K562 (cell line): ENCODE results near the gene SULT1A2. TPM values are rescaled to one million over a fixed set of nuclear protein-coding genes. Genes with fewer than 3 reads are reported as not detected.

Experiments used
- ATAC-seq: fragments of 200-7000 bp; cut with Tn5 transposase; 3 replicates; pipeline ENCODE4 v1.9.1; 2020; ENCODE audit warnings: moderate library complexity
- BruUV-seq: library from RNA; stranded (reverse); fragments of 400-500 nt; replicated peaks from 2 replicates; lab custom pipeline; 2021; lab: Mats Ljungman, UMichigan
- CTCF ChIA-PET: fragments of 300-600 bp; formaldehyde crosslinking; extraction: SDS; loops from one replicate; lab custom pipeline; 2021; ENCODE audit warnings: low intra/inter-chr PET ratio; lab: Yijun Ruan, JAX
- POLR2A ChIA-PET: fragments of 300-600, 350-650 bp; sonication (Branson Sonifier 250); formaldehyde crosslinking; extraction: SDS; loops from one replicate; lab custom pipeline; 2021; ENCODE audit warnings: antibody characterized with exemption, inconsistent platforms; lab: Yijun Ruan, JAX
- DNase-seq, 4 experiments: peaks; one replicate each; pipeline versions ENCODE4 v3.0.0 to v3.0.0-alpha.2; 2011 to 2018; ENCODE audit warnings: low spot score in 3 of 4, mixed read lengths in 3 of 4; ENCODE audit errors: extremely low read depth in 1 of 4
- FAIRE-seq: peaks from 2 replicates; lab custom pipeline; 2011; peaks lifted over from hg19 to GRCh38; lab: Jason Lieb, UNC
- H2AFZ ChIP-seq: 2 replicates; pipeline ENCODE4 v1.6.0; 2011; ENCODE audit warnings: low read depth, low read length, control low read depth, inconsistent platforms
- H3K27ac ChIP-seq: fragments of 200-600 bp; 3 replicates; pipeline ENCODE4 v1.8.0; 2011; ENCODE audit warnings: low read depth, mild to moderate bottlenecking, control low read depth, inconsistent platforms, low read length, moderate library complexity, mixed read lengths; ENCODE audit errors: extremely low read depth
- H3K27me3 ChIP-seq, 2 experiments: fragments of 300-600 bp in 1 of 2; 2 replicates in 1 of 2; 3 replicates in 1 of 2; pipeline versions ENCODE4 v1.6.0 to v1.8.0; 2011; ENCODE audit warnings: inconsistent platforms in 2 of 2, low read length in 2 of 2, mild to moderate bottlenecking in 1 of 2, mixed read lengths in 1 of 2, moderate library complexity in 1 of 2; ENCODE audit not compliant: control insufficient read depth in 2 of 2, insufficient read depth in 2 of 2
- H3K36me3 ChIP-seq: fragments of 300-600 bp; 3 replicates; pipeline ENCODE4 v1.8.0; 2011; ENCODE audit warnings: mild to moderate bottlenecking, low read length, inconsistent platforms; ENCODE audit not compliant: control insufficient read depth, insufficient read depth
- H3K4me1 ChIP-seq, 2 experiments: fragments of 200-600 bp in 1 of 2; replicated peaks in 1 of 2; 2 replicates in 1 of 2; 3 replicates in 1 of 2; pipeline versions ENCODE4 v1.5.1 to v1.8.0; 2011; ENCODE audit warnings: inconsistent platforms in 2 of 2, low read length in 2 of 2, mild to moderate bottlenecking in 1 of 2, mixed read lengths in 1 of 2, moderate library complexity in 1 of 2; ENCODE audit not compliant: control insufficient read depth in 2 of 2, insufficient read depth in 2 of 2
- H3K4me2 ChIP-seq: 2 replicates; pipeline ENCODE4 v1.6.1; 2011; ENCODE audit warnings: low read length, control low read depth, inconsistent platforms, mixed read lengths; ENCODE audit not compliant: insufficient read depth
- H3K4me3 ChIP-seq: fragments of 200-600 bp; sonication (generic), shearing (Covaris generic); 2 replicates; pipeline ENCODE4 v1.5.1; 2016; ENCODE audit warnings: control low read depth, inconsistent platforms
- H3K79me2 ChIP-seq: fragments of 200-600 bp; 3 replicates; pipeline ENCODE4 v1.8.0; 2011; ENCODE audit warnings: low read length, inconsistent platforms; ENCODE audit not compliant: control insufficient read depth, insufficient read depth
- H3K9ac ChIP-seq, 2 experiments: 2 replicates each; pipeline versions ENCODE4 v1.6.0 to v1.6.1; 2011; ENCODE audit warnings: low read depth in 2 of 2, low read length in 2 of 2, control low read depth in 1 of 2, inconsistent platforms in 1 of 2, mild to moderate bottlenecking in 1 of 2, mixed read lengths in 1 of 2; ENCODE audit not compliant: insufficient read depth in 1 of 2
- H3K9me1 ChIP-seq: one replicate; pipeline ENCODE4 v1.6.0; 2011; ENCODE audit warnings: inconsistent platforms, mild to moderate bottlenecking, low read length, moderate library complexity; ENCODE audit not compliant: control insufficient read depth, insufficient read depth
- H3K9me3 ChIP-seq: replicated peaks from 2 replicates; pipeline ENCODE4 v1.5.1; 2011; ENCODE audit warnings: low read depth, low read length, inconsistent platforms; ENCODE audit not compliant: control insufficient read depth, insufficient read depth
- H4K20me1 ChIP-seq: replicated peaks from 2 replicates; pipeline ENCODE4 v1.6.1; 2011; ENCODE audit warnings: low read length, inconsistent platforms, mixed read lengths; ENCODE audit not compliant: control insufficient read depth, insufficient read depth
- ATF2 ChIP-seq: sonication (generic); formaldehyde crosslinking; IDR thresholded peaks from 2 replicates; pipeline ENCODE4 v1.8.1; 2022; ENCODE audit warnings: missing genetic modification reagents
- IRF2 ChIP-seq: sonication (generic); formaldehyde crosslinking; IDR thresholded peaks from 2 replicates; pipeline ENCODE4 v1.8.1; 2022; ENCODE audit warnings: mild to moderate bottlenecking, missing genetic modification reagents
- PML ChIP-seq: IDR thresholded peaks from 2 replicates; pipeline ENCODE4 v1.6.1; 2012; ENCODE audit warnings: low read length, inconsistent platforms
- POLR2AphosphoS2 ChIP-seq: IDR thresholded peaks from 2 replicates; pipeline ENCODE4 v1.6.1; 2012; ENCODE audit warnings: low read length, improper control_type of control experiment
- RAD51 ChIP-seq: fragments of 450-650 bp; IDR thresholded peaks from 2 replicates; pipeline ENCODE4 v1.7.1; 2016; ENCODE audit warnings: low read depth, mild to moderate bottlenecking, borderline replicate concordance
- TCF15 ChIP-seq: fragments of 250-450 bp; sonication (Bioruptor Pico); IDR thresholded peaks from 2 replicates; pipeline ENCODE4 v1.8.0; 2022; ENCODE audit warnings: moderate library complexity, mild to moderate bottlenecking, inconsistent platforms
- ZBTB11 ChIP-seq, 3 experiments: fragments of 200-800 bp in 1 of 3; fragments of 250-450 bp in 1 of 3; fragments of 450-650 bp in 1 of 3; sonication (Bioruptor Pico) in 1 of 3; sonication (Bioruptor generic) in 1 of 3; formaldehyde crosslinking in 1 of 3; IDR thresholded peaks; 2 replicates each; pipeline versions ENCODE4 v1.6.1 to v1.8.0; 2016 to 2022; ENCODE audit warnings: mild to moderate bottlenecking in 2 of 3, missing genetic modification characterization in 2 of 3, missing compliant biosample characterization in 1 of 3, moderate library complexity in 1 of 3
- ZNF24 ChIP-seq: fragments of 450-650 bp; IDR thresholded peaks from 2 replicates; pipeline ENCODE4 v1.6.1; 2016
- ZNF668 ChIP-seq: fragments of 250-450 bp; sonication (Bioruptor Pico); IDR thresholded peaks from 2 replicates; pipeline ENCODE4 v1.8.0; 2022; ENCODE audit warnings: mild to moderate bottlenecking, inconsistent platforms
- WGBS: fragments of 100-300 bp; shearing (Covaris generic); methylation state at CpG from one replicate; pipeline ENCODE4 v1.1.6; 2016; ENCODE audit warnings: low coverage, mixed read lengths; ENCODE audit not compliant: insufficient coverage; ENCODE audit errors: missing lambda C conversion rate; 5-methylcytosine and 5-hydroxymethylcytosine counted together
- in situ Hi-C: fragments of 300-500 bp; cut with MboI; formaldehyde crosslinking; loops from 4 replicates; pipeline ENCODE4 v1.15.0; 2018; ENCODE audit warnings: inconsistent platforms, mixed read lengths
- intact Hi-C: fragments of 100-400 bp; cut with micrococcal nuclease; formaldehyde crosslinking; loops from 2 replicates; pipeline ENCODE4 v1.14.2; 2022
- polyA plus RNA-seq, 8 experiments: library from polyadenylated mRNA; depleted of rRNA in 4 of 8; stranded (reverse) in 5 of 8; unstranded in 3 of 8; fragments of >200 nt; fragmentation: Nextera tagmentation in 2 of 8; fragmentation: Illumina TruSeq in 1 of 8; extraction: Ambion mirVana in 2 of 8; extraction: Trizol in 1 of 8; gene quantifications; 2 replicates each; pipeline versions ENCODE4 v1.2.1 to v1.2.3, GENCODE V29; 2011 to 2014; ENCODE audit warnings: inconsistent platforms in 1 of 8, missing spikeins in 1 of 8
- total RNA-seq, 7 experiments: library from RNA; depleted of rRNA in 6 of 7; stranded (reverse); fragments of >200 nt in 6 of 7; fragmentation: Illumina TruSeq in 2 of 7; extraction: Trizol in 2 of 7; gene quantifications; 2 replicates each; pipeline versions ENCODE4 v1.2.1 to v1.2.3, GENCODE V29; 2011 to 2021; ENCODE audit warnings: low replicate concordance in 1 of 7

The SULT1A2 gene
- total and polyA plus RNA-seq, 9 of the 15 experiments (the other 6 are each of a cell fraction or from before 2014, with no cell fraction given), result 0.73 to 3.2 (median 1.7) TPM

- no peak overlapping the region for H3K27ac ChIP-seq
- intact Hi-C loops, result no loop called here
- no peak overlapping the region for H3K4me2 ChIP-seq
- no peak overlapping the region for H3K9ac ChIP-seq
- no TSS peak for BruUV-seq
- H3K79me2 ChIP-seq, result no peaks in the 10 kb centered on the region
- H4K20me1 ChIP-seq, result no peaks in the 10 kb centered on the region
- no peak overlapping the region for H3K4me3 ChIP-seq
- no peaks in the 10 kb centered on the region for H3K9me3 ChIP-seq
- CTCF ChIA-PET, result no interaction called here
- FAIRE-seq, result no peak
- no peaks in the 10 kb centered on the region for H3K27me3 ChIP-seq
- in situ Hi-C loops, result no loop called here
- POLR2A ChIA-PET, result no interaction called here
- H3K4me1 ChIP-seq, result no peaks in the 10 kb centered on the region
- H3K9me1 ChIP-seq, result no peaks in the 10 kb centered on the region
- H2AFZ ChIP-seq, result no peak overlapping the region
- no peak for ATAC-seq
- no peak for TF ChIP-seq PML
- TF ChIP-seq ZBTB11 (CRISPR knock-in tag; IDR thresholded peaks at IDR 0.05), result no peak
- no peak for TF ChIP-seq ZNF668 (CRISPR knock-in tag)
- no peak for TF ChIP-seq ZNF24
- no peak for TF ChIP-seq TCF15 (CRISPR knock-in tag)
- no peak for TF ChIP-seq POLR2AphosphoS2
- TF ChIP-seq ATF2 (CRISPR knock-in tag), result no peak
- no peak for TF ChIP-seq IRF2 (CRISPR knock-in tag)
- TF ChIP-seq RAD51, result no peak
- 73% methylated on average over 8 of the region's 8 CpGs for WGBS
- H3K36me3 ChIP-seq, result peaks cover 46% of the 10 kb centered on the region; the same call in 2 of the 3 replicates
- no peak for DNase-seq
These were observed 9.5 kb downstream of the SULT1A2 start for GRCh38 chr16:28587386-28587785.
